Type B pancreatic cell (in vitro differentiated cells): ENCODE data around the gene SLC6A3. TPM values are rescaled to one million over a fixed set of nuclear protein-coding genes. Genes with fewer than 3 reads are reported as not detected.

ENCODE experiments used
- DNase-seq: peaks from one replicate; pipeline ENCODE4 v3.0.0; 2021; ENCODE audit warnings: mixed read lengths; ENCODE audit not compliant: unreplicated experiment; ENCODE audit errors: extremely low spot score
- H3K27ac Mint-ChIP-seq: 2 replicates; pipeline ENCODE4 v1.8.0; 2021; ENCODE audit warnings: mild to moderate bottlenecking, mixed read lengths
- H3K27me3 Mint-ChIP-seq: 2 replicates; pipeline ENCODE4 v1.8.0; 2021; ENCODE audit warnings: mixed read lengths
- H3K36me3 Mint-ChIP-seq: 2 replicates; pipeline ENCODE4 v1.8.0; 2021; ENCODE audit warnings: mixed read lengths
- H3K4me1 Mint-ChIP-seq: one replicate; pipeline ENCODE4 v1.8.0; 2021; ENCODE audit warnings: mixed read lengths; ENCODE audit not compliant: unreplicated experiment
- H3K4me3 Mint-ChIP-seq: 2 replicates; pipeline ENCODE4 v1.8.0; 2021; ENCODE audit warnings: mild to moderate bottlenecking, mixed read lengths
- H3K9me3 Mint-ChIP-seq: 2 replicates; pipeline ENCODE4 v1.8.0; 2021; ENCODE audit warnings: mixed read lengths
- total RNA-seq: library from RNA; stranded (reverse); gene quantifications from 2 replicates; pipeline ENCODE4 v1.2.1, GENCODE V29; 2021; ENCODE audit warnings: low replicate concordance
- TF ChIP-seq, protein P1 (sequence below): fragments of 200-600 bp; sonication (generic); conservative IDR thresholded peaks from 2 replicates; pipeline ENCODE4 v1.5.0; 2021; ENCODE audit warnings: antibody characterized with exemption, mild to moderate bottlenecking

Gene SLC6A3
- total RNA-seq, 1 donor from 2014 or later = 0.19 TPM

DNA sequence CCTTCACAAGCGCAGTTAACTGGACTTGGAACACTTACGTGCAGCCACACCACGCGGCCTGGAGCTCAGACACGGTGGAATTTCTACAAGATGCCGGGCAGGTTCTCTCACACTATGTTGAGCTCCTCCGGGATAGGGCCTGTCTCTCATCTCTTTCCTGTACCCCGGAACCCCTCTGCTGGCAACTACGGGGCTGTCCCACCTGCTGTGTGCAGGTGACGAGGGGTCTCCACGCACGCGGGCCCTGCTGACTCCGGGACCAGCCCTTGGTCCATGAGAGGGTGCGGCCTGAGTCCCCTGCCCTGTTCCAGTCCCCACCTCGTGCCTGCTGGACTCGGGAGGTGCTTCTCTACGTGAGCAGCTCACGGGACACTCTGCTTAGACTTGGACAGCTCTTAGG lies 40.1 kb downstream of the SLC6A3 start:
- no peak for DNase-seq
- H3K36me3 Mint-ChIP-seq = no peaks in the 10 kb centered on the region
- H3K4me1 Mint-ChIP-seq = peaks cover 5% of the 10 kb centered on the region
- no peaks in the 10 kb centered on the region for H3K9me3 Mint-ChIP-seq
- H3K27me3 Mint-ChIP-seq = peaks cover 40% of the 10 kb centered on the region
- H3K4me3 Mint-ChIP-seq = no peak overlapping the region
- TF ChIP-seq, protein P1, sequence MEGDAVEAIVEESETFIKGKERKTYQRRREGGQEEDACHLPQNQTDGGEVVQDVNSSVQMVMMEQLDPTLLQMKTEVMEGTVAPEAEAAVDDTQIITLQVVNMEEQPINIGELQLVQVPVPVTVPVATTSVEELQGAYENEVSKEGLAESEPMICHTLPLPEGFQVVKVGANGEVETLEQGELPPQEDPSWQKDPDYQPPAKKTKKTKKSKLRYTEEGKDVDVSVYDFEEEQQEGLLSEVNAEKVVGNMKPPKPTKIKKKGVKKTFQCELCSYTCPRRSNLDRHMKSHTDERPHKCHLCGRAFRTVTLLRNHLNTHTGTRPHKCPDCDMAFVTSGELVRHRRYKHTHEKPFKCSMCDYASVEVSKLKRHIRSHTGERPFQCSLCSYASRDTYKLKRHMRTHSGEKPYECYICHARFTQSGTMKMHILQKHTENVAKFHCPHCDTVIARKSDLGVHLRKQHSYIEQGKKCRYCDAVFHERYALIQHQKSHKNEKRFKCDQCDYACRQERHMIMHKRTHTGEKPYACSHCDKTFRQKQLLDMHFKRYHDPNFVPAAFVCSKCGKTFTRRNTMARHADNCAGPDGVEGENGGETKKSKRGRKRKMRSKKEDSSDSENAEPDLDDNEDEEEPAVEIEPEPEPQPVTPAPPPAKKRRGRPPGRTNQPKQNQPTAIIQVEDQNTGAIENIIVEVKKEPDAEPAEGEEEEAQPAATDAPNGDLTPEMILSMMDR = no peak
- H3K27ac Mint-ChIP-seq = no peak overlapping the region

DNA sequence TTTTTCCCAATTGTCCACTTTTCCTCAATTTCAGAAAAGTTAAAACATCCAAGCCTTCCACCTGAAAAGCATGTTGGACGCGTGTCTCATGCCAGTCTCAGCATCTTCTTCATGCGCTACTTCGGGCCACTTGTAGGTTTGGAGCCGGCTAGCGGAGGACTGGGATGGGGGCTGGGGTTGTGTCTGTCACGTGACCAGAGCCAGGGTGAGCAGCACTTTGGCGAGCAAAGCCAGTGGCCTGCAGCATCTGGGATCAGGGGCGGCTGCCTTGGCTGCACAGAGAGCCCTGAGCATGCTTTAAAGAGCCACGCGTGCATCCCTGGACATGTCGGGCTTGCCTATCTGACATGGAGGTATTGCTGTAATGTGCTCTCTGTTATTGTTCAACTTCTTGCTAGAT lies 41.2 kb downstream of the SLC6A3 start:
- Mint-ChIP-seq H3K27me3 (peaks cover 38% of the 10 kb centered on the region), H3K27ac (no peak overlapping the region), H3K36me3 (no peaks in the 10 kb centered on the region), H3K9me3 (no peaks in the 10 kb centered on the region), H3K4me3 (no peak overlapping the region), H3K4me1 (peaks cover 5% of the 10 kb centered on the region)
- DNase-seq = no peak
- TF ChIP-seq, protein P1 = no peak

DNA sequence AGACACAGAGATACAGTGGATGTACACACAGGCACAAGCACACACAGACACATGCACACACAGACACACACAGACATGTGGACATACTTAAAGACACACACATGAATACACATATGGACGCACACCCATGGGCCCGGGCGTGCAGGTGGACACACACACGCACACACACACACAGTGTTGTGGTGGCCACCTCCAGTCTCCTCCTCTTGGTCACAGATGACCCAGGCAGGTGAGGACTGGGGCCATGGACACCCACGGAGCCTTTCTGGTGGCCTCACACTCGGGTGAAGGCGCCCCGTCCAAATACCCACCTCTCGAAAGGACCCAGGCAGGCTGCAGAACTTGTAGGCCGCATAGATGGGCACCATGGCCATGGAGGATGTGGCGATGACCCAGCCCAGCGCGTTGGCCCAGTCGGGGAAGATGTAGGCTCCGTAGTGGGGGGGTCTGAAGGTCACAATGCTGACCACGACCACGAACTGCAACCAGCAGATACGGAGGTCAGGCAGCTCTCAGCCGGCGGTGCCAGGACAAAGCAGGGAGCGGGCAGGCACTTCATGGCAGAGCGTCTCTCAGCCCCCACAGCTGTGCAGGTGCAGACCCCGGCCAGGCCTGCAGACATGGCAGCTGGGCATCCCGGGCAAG lies 42.5 kb downstream of the SLC6A3 start:
- no peaks in the 10 kb centered on the region for H3K9me3 Mint-ChIP-seq
- H3K4me1 Mint-ChIP-seq = peaks cover 5% of the 10 kb centered on the region
- no peak for DNase-seq
- no peak overlapping the region for H3K27ac Mint-ChIP-seq
- H3K4me3 Mint-ChIP-seq = no peak overlapping the region
- TF ChIP-seq, protein P1 = no peak
- H3K36me3 Mint-ChIP-seq = no peaks in the 10 kb centered on the region
- peaks cover 50% of the 10 kb centered on the region for H3K27me3 Mint-ChIP-seq

DNA sequence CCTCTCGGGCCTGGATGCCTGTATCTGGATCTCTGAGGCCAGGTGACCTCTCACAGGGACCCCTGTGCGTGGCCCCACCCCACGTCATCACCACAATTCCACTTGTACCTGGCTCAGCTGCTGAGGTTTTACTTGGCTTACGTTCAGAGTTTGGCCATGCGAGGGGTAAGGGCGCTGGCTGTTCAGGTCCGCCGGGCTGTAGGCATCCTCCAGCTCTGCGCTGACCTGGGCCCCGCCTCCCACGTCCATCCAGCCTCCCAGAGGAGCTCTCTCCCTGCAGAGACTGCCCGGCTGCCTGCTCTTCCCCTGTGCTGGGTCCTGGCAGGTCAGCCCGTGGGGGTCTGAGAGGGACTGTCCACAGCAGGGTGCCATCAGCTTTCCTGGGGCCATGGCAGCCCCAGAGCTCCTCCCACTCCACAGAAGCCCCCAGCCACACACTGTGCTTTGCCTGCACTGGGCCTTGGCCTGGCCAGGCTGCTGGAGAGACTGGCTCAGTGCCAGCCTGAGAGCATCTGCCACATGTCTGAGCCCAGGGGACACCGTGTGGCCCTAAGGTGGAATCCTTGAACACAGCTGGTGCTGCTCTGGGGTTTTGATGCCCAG lies 43.6 kb downstream of the SLC6A3 start:
- H3K27ac Mint-ChIP-seq = no peak overlapping the region
- peaks cover 3% of the 10 kb centered on the region for H3K4me1 Mint-ChIP-seq
- H3K36me3 Mint-ChIP-seq = no peaks in the 10 kb centered on the region
- H3K4me3 Mint-ChIP-seq = no peak overlapping the region
- no peaks in the 10 kb centered on the region for H3K9me3 Mint-ChIP-seq
- peaks cover 52% of the 10 kb centered on the region for H3K27me3 Mint-ChIP-seq
- TF ChIP-seq, protein P1 = no peak
- no peak for DNase-seq

DNA sequence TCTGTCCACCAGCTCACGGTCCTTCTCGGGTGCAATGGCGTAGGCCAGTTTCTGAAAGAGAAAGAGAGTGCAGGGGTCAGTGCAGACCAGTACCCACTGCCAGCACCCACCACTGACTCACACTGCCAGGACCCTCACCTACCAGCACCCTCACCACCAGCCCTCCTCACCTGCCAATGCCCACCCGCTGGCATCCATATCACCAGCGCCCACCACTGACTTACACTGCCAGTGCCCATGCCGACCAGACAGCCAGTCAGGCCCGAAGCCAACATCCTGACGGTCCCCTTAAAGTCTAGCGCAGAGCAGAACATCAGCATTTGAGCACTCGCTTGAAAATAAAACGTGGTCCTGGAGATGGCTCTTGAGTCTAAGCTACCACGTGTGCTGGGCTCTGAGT lies 44.3 kb downstream of the SLC6A3 start:
- H3K9me3 Mint-ChIP-seq = no peaks in the 10 kb centered on the region
- no peak for DNase-seq
- TF ChIP-seq, protein P1 = no peak
- peaks cover 56% of the 10 kb centered on the region for H3K27me3 Mint-ChIP-seq
- no peak overlapping the region for H3K27ac Mint-ChIP-seq
- no peaks in the 10 kb centered on the region for H3K4me1 Mint-ChIP-seq
- H3K36me3 Mint-ChIP-seq = no peaks in the 10 kb centered on the region
- no peak overlapping the region for H3K4me3 Mint-ChIP-seq
